EL (cell line): Measurements from ENCODE around the gene NUB1.
"Not testable (repeated sequence)": the region's sequence is repeated elsewhere in the genome, so short reads cannot be mapped to it uniquely, and the experiment has no call there.

Source experiments
- DNase-seq: peaks from one replicate; pipeline ENCODE4 v3.0.0-alpha.2; 2016

Gene NUB1, protein sequence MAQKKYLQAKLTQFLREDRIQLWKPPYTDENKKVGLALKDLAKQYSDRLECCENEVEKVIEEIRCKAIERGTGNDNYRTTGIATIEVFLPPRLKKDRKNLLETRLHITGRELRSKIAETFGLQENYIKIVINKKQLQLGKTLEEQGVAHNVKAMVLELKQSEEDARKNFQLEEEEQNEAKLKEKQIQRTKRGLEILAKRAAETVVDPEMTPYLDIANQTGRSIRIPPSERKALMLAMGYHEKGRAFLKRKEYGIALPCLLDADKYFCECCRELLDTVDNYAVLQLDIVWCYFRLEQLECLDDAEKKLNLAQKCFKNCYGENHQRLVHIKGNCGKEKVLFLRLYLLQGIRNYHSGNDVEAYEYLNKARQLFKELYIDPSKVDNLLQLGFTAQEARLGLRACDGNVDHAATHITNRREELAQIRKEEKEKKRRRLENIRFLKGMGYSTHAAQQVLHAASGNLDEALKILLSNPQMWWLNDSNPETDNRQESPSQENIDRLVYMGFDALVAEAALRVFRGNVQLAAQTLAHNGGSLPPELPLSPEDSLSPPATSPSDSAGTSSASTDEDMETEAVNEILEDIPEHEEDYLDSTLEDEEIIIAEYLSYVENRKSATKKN

DNA sequence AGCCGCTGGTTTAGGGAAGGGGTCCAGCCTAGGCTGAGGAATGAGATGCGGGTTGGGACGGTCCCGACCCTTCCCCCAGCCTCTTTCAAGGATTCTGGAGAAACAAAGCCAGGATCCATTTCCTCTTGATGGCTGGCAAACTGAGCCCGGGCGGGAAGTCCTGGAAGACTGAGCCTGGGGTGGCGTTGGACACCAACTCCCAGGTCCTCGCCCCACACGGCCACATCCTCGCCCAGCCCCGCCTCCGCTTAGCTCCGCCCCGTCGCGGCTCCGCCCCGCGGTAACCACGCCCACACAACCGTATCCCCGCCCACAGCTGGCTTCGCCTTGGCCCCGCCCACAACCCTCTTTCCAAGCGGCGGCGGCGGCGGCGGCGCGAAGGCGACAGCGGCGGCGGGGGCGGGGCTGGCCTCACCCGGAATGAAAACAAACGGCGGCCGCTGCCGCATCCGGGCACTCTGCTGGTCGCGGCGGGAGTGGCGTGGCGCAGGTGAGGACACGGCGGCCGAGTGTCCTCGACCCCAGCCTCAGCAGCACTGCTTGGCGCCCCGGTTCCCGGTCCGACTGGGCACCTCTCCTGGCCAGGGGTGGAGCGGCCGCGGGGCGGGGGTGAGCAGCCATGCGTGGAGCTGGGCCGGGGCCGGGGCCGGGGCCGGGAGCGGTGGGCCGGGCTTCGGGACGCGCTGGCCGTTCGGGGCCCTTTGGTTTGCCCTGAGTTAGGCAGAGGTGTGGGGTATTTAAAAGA, at the start of gene NUB1:
Gene NUB1, plus strand, starts transcription at position 456 of the 745 bp plus-strand sequence. CDS start 3,538 bp downstream, outside the sequence.
- peak; percentile 83 for DNase-seq

DNA sequence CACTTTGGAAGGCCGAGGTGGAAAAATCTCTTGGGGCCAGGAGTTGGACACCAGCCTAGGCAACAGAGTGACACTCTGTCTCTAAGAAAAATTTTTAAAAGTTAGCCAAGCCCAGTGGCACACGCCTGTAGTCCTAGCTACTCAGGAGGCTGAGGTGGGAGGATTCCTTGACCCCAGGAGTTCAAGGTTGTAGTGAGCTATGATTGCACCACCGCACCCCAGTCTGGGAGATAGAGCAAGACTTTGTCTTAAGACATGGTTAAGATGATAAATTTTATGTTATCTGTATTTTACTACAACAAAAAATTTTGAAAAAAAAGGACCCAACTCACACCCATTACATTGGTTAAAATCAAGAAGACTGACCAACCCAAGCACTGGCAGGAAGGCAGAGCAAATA, 48.8 kb upstream of the NUB1 start:
- DNase-seq = no peak

DNA sequence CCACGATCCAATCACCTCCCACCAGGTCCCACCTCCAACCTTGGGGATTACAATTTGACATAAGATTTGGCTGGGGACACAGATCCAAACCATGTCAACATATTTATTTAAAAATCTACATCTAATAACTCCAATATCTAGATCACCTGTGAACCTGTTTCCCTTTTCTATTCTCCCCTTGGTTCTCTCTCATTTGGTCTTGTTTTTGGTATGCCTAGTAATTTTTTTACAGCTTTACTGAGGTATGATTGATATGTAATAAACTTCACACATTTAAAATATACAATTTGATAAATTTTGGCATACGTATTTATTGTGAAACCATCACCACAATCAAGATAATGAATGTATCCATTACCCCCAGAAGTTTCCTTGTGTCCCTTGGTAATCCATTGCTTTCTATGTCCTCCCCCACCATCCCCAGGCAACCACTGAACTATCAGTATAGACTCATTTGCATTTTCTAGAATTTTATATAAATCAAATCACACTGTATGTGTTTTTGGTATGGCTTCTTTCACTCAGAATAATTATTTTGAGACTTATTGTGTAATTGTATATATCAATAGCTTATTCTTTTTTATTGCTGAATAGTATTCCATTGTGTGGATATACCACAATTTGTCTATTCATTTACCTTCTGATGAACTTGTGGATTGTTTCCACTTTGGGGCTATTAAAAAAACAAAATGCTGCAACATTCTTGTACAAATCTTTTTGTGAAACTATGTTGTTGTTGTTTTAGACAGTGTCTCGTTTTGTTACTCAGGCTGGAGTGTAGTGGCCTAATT, 45.2 kb upstream of the NUB1 start:
- no peak for DNase-seq

DNA sequence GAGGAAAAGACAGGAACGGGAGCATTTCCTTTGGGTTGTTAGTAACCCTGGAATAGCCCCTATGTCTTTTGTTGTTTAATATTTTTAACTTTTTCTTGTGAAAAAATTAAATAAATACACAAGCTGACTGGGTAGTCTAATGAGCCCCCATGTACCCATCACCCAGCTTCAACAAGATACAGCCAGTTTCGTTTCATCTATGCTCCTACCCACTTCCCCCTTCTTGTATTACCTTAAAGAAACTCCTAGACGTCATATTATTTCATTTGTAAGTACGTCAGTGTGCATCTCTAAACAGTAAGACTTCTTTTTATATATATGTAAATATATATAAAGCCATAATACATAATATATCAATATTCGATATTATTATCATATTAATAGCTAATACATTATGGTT, 42.8 kb upstream of the NUB1 start:
- DNase-seq = no peak

DNA sequence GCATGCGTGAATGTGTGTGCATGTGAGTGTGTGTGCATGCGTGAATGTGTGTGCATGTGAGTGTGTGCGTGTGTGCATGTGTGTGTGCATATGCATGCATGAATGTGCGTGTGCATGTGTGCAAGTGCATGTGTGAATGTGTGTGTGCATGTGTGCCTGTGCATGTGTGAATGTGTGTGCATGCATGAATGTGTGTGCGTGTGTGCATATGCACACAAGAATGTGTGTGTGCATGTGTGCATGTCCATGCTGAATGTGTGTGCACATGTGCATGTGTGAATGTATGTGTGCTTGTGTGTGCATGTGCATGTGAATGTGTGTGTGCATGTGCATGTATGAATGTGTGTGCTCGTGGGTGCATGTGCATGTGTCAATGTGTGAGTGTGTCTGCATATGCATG, 42.1 kb upstream of the NUB1 start:
- DNase-seq = no peak

DNA sequence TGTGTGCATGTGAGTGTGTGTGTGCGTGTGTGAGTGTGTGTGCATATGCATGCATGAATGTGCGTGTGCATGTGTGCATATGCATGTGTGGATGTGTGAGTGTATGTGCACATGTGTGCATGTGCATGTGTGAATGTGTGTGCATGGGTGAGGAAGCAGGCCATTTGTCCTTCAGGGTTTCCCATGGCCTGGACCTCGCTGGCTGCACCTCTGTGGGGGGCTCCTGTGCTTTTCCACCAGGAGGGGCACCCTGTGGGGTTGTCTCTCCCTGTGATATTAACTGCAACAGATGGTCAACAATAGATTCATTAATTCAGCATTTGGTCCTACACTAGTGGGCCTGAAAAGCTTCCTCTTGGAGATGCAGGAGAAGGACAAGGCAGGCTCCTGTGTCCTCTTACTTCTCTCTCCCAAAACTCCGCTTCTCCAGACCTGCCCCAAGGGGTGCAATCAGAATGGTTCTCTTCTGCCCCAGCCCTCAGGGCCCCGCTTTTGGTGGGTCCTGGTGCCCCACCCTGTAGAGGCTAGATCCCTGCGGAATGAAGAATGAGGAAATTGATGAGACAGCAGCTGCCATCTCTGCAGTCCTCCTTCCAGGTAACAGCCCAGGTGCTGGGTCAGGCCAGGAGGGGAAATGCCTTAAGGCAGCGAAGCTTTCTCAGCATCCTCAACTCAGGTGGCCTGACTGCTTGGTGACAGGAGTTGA, 41.5 kb upstream of the NUB1 start:
- DNase-seq = no peak

DNA sequence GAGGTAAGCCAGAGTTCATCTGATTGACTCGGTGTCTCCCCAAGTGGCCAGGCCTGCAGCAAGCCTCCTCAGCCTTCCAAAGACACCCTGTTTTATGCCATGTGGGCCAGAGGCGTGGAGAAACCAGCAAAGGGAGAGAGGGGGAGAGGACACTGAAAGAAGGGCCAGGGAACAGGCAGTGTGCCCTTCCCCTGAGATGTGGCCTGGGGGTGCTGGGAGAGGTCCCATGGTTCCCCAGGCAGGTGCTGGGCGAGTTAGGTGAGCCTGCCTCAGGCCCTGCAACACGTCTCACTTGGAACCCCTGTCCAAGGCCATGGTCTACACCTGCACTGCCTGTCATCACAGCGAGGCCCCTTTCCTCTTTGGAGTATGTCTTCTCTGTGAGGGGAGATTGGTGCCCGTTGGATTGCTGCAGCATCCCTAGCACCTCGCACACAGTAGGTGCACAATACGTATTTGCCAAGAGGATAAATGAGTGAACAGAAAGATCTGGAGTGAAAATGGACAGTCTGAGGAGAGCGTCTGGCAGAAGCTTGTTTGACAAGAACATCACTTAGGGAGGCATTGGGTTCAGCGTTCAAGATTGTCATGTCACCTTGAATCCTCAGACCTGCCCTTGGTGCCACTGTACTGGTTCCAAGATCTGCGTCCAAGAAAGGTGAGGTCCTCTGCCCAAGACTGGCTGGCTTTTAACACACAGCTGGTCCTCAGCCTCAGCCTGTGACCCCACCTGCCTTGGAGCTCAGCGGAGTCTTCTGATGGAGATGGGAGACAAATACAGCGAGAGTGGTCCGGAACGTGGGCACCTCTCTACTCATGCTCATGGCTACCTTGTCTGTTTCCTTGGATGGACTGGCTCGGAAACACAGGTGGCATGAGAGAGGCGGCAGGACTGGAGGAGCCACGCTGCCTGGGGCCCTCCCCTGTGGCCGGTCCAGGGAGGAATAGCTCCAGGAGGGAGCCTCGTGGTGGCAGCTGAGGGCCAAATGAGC, 39.8 kb upstream of the NUB1 start:
- no peak for DNase-seq

DNA sequence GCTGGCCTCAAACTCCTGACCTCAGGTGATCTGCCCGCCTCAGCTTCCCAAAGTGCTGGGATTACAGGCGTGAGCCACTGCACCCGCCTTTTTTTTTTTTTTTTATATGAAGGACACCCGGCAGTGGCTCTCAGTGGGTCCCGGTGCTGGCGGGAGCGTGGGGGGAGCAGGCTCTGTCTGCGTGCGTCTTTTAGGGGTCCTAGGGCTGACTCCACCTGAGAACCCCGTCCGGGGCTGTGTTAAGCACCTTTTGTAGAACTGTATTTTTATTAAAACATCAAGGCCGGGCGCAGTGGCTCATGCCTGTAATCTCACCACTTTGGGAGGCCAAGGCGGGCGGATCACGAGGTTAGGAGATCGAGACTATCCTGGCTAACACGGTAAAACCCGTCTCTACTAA, 37.4 kb upstream of the NUB1 start:
- DNase-seq = not testable (repeated sequence)

DNA sequence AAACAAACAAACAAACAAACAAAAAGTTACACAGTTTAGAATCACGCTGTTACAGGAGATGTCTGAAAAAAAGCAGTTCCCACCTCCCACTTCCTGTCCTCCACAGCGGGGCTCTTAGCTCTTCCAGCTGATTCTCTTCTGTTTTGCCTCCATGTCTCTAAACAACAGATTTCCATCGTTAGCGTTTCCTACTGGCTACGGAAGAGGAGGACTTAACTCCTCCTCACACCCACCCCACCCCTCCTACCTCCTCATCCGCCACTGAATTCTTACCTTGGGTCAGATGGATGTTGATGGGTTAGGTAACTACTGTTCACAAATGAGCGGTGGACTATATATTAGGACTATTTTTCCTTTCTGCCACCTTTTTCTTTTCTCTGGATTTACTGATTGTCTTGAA, 36.8 kb upstream of the NUB1 start:
- DNase-seq = peak; percentile 8

DNA sequence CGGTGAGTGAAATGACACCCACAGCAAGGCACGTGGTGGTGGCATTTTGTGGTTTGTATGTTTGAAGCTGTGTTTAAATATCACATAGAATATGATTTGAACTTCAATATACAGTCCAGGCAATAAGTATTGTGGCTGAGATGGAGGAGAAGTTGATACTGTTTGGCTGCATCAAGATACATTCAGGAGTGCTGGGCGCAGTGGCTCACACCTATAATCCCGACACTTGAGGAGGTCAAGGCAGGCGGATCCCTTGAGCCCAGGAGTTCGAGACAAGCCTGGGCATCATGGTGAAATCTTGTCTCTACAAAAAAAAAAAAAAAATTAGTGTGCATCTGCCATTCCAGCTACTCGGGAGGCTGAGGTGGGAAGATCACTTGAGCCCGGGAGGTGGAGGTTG, 35.2 kb upstream of the NUB1 start:
- no peak for DNase-seq

DNA sequence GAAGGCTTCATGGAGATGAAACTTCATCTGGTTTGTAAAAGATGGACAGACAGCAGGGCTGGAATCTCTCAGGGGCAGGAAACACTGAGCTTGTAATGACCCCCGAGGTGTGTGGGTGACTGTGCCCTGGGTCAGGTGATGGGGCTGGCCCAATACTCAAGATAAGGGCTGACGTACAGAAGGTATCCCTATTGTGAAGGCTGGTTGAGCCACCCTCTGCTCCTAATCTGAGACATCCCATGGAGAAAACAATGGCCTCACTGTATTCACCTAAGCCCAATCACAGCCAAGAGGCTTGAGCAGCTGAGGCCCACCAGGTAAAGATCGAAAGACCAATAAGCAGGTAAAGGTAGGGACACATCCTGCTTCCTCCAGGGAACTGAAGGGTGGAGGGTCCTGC, 34.8 kb upstream of the NUB1 start:
- DNase-seq = no peak

DNA sequence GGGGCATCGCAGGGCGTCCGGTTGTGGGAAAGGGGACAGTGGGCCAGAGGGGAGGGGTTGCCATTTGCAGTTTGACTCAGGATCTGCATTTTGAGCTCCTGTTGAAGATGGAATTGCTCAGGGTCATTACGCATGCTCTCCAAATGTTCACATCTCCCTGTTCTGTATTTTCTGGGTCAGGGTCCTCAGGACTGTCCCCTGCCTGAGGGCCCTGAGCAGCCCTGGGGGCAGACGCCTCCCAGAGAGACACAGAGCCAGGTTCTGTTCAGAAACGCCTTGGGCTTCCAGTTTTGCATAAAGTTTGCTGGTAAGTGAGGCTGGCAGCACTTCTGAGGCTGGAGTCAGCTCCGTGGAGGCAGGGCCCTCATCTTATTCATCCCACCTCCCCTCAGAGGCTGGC, 34.1 kb upstream of the NUB1 start:
- DNase-seq = no peak

DNA sequence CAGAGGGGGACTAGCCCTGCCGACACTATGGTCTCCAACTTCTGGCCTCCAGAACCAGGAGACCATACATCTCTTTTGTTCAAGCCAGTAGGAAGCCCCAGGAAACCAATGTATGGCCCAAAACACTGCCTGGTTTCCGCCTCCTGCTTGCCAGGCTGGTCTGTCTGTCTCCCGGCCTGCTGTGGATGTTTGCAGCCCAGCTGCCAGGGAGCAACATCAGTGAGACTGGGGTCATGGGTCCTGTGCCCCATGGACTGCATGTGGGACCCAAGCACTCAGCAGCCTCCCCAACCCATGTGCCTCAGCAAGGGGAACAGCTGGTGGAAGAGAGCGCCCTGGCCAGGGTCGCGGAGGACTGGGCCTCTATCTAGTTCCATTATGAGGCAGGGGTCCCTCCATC, 33.4 kb upstream of the NUB1 start:
- no peak for DNase-seq

DNA sequence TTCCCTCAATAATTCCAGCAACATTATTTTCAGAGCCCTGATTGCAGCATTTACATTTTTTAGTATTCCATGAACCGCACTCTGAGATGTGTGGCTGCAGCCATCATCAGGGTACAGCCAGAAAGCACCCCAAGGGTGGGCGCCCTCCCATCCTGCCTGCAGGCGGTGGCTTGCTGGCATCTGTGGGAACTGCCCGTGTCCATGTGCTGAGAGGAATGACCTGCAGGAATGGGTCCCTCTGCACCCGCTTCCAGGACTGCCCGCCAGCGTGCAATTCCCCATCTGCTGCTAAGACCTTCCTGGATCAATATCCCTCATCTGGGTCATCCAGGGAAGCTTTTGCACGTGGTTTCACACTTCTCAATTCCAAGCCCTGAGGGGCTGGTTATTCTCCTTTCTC, 32.8 kb upstream of the NUB1 start:
- no peak for DNase-seq

DNA sequence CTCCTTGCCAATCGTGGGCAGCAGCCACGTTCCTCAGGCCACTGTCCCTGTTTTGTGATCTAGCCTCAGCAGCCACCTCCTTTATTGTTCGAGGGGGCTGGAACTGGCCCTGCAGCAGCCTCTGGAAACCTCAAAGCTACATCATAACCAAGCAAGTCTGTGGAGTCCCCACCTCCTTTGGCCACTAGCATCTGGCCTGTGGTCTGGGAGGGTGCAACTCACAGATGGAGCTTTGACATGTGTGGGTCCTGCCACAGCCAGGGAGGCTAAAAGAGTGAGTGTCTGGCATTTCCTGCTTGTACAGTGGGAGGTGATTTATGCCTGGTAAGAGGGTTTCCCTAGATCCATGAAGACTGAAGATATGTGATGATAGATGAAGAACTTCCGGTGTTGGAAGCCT, 32.3 kb upstream of the NUB1 start:
- DNase-seq = peak; percentile 80

DNA sequence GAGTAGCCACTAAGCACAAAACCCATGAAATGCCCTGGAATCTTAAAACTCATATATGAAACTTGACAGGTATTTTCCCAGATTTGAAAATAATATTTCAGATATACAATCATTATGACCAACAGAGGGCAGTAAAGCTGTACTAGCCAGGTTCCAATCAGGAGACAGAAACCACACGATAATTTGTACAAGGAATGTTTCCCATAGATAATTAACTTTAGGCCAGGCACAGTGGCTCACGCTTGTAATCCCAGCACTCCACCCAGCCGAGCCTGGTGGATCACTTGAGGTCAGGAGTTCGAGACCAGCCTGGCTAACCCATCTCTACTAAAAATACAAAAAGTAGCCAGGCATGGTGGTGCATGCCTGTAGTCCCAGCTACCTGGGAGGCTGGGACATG, 31.0 kb upstream of the NUB1 start:
- peak; percentile 11 for DNase-seq

DNA sequence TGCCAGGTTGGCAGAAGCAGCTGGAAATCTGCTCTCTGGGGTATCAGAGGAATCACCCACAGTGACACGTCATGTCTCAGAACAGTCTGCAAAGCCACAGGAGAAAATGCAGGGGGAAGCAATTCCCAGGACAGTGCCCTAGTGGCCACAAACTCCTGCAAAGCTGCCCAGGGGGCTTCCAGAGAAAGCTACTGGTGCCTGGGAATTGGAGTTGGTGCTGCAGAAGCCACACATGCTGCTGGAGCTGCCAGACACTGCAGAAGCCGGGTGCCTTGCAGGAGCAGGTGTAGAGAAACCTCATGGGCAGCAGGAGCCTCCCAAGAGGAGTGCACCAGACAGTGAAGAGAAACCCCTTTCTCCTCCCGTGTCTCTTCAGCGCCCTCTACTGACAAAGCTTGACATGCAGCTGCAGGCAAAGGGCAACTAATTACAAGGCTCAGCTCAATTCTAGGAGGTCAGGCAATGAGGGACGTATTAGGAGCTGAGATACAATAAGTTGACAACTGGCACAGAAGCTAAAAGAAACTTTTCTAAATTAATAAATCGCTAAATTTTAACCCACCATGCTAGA, 30.2 kb upstream of the NUB1 start:
- DNase-seq = no peak

DNA sequence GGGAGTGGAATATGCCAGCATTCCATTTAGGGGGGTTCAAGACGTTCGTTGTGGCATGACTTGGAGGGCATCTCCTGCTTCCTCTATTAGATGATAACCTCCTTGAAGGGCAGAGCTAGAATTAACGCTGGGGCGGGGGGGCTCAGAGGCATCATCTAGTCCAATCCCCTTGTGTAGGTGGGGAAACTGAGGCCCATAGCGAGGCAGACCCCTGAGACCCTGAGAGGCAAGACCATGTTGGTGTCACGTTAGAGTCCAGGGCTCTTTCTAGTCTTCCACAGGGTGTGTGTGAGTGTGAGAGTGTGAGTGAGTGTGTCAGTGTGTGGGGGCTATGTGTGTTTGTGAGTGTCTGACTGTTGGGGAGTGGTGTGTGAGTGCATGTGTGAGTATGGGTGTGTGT, 29.3 kb upstream of the NUB1 start:
- DNase-seq = no peak

DNA sequence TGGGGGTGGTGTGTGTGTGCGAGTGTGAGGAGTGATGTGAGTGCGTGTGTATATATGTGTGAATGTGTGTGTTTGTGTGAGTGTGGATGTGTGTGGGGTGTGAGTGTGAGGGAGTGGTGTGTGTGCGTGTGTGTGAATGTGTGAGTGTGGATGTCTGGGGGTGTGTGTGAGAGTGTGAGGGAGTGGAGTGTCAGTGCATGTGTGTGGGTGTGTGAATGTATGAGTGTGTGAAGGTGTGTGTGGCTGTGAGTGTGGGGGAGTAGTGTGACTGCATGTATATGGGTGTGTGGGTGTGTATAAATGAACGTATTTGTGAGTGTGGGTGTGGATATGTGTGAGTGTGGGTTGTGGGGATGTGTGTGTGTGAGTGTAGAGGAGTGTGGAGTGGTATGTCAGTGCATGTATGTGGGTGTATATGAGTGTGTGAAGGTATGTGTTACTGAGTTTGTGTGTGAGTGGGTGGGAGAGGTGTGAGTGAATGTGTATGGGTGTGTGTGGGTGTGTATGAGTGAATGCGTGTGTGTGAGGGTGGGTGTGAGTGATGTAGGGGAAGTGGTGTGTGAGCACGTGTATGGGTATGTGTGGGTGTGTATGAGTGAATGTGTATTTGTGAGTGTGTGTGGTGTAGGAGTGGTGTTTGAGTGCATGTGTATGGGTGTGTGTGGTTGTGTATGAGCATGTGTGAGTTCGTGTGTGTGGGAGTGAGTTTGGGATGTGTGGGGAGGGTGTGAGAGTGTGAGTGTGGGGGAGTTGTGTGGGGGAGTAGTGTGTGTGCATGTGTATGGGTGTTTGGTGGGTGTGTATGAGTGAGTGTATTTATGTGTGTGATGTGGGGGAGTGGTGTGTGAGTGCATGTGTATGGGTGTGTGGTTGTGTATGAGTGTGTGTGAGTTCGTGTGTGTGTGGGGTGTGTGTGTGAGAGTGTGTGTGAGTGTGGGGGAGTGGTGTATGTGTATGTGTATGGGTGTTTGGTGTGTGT, 28.5 kb upstream of the NUB1 start:
- no peak for DNase-seq

DNA sequence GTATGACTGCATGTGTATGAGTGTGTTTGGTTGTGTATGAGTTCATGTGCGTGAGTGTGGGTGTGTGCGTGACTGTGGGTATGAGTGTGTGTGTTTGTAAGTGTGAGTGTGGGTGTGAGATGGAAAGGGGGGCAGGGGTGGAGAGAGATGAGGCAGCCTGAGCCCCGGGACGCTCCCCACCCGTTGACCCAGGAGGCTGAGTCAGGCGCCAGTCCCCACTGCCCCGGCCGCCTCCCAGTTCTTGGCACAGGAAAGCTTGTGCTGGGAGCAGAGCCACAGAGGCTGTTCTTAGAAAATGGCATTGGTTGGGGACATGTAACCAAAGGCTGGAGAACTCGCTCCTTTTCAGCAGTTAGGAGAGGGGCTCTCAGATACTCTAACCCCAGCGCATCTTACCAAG, 27.8 kb upstream of the NUB1 start:
- peak; percentile 33 for DNase-seq
